HG02571 (cell line): Measurements from ENCODE around the gene OR5H1.
"Not testable (repeated sequence)": the region's sequence is repeated elsewhere in the genome, so short reads cannot be mapped to it uniquely, and the experiment has no call there.

Experiments used
- ATAC-seq: cut with Tn5 transposase; IDR thresholded peaks from one replicate; pipeline ENCODE4 v1.9.1; 2021; ENCODE audit warnings: mild to moderate bottlenecking, moderate library complexity; ENCODE audit not compliant: unreplicated experiment

Gene OR5H1

DNA sequence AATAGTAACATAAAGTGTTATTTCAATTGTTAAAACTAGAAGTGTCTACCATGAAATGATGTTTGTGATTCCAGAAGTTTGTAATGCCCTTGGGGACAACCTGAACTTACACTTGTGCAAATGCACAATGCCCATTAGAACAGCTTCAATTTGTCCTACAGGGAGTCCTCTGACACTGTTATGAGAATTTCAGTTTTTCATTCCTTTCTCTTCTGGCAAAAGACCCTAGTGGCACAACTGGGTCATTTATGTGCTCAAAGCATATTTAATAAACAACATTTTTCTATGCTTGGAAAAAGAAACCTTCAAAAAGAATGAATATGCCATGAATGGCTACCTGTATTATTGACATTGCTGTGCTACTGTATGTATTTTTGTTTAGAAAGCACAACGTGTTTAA lies at the start of gene OR5H1:
OR5H1 (plus strand) TSS at position 301 of the 400 bp plus-strand sequence. CDS start 1,977 bp downstream, outside the sequence.
- ATAC-seq, result no peak

DNA sequence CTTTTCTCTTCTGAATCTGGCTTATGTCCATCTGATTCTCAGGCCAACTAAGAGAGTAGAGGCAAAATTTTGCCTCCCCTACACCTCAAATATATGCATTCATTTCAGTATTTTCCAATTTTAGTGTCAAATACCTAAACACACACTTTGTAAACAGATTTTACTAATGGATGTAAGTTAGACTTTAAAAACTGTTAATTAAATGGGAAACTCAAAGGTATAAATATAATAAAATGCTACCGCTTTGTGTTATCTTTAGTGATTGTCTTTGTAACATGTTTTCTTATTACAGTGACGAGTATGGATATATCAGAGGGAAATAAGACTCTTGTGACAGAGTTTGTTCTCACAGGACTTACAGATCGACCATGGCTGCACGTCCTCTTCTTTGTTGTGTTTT lies 43.6 kb upstream of the OR5H1 start, which contains the start of gene OR5AC2:
OR5AC2 (plus strand) TSS at position 301 of the 400 bp plus-strand sequence; CDS start at position 301, 0 bp downstream.
- no peak for ATAC-seq

GRCh38 chr3:98095882-98096281 lies 34.6 kb upstream of the OR5H1 start:
- ATAC-seq, result no peak

DNA sequence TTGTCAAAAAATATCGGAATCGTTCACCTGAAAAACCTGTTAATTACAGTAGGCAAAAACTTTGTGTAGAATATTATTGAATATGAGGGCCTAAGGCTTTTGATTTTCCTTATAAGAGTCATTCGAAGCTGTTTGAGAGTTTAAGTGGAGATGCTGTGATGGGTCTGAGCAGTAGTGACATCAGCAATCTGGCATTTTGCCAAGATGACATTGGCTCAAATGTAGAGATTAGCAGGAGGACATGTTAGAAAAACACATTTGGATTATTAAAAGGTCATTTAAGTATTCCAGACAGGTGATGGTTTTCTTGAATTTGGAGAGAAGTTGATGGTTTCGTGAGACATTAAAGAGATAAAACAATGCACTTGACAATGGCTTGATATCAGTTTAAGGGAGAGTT lies 30.7 kb upstream of the OR5H1 start:
- ATAC-seq, result no peak

DNA sequence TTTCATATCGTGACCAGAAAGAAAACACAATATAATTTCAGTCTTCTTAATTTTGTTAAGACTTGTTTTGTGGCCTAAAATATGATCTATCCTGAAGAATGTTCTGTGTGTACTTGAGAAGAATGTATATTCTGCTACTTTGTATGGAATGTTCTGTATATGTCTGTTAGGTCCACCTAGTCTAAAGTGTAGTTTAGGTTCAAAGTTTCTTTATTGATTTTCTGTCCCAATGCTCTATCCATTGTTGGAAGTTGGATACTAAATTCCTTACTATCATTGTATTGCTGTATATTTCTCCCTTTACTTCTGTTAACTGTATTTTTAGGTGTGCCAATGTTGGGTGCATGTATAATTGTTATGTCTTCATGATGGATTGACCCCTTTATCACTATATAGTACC lies 22.4 kb upstream of the OR5H1 start:
- no peak for ATAC-seq

DNA sequence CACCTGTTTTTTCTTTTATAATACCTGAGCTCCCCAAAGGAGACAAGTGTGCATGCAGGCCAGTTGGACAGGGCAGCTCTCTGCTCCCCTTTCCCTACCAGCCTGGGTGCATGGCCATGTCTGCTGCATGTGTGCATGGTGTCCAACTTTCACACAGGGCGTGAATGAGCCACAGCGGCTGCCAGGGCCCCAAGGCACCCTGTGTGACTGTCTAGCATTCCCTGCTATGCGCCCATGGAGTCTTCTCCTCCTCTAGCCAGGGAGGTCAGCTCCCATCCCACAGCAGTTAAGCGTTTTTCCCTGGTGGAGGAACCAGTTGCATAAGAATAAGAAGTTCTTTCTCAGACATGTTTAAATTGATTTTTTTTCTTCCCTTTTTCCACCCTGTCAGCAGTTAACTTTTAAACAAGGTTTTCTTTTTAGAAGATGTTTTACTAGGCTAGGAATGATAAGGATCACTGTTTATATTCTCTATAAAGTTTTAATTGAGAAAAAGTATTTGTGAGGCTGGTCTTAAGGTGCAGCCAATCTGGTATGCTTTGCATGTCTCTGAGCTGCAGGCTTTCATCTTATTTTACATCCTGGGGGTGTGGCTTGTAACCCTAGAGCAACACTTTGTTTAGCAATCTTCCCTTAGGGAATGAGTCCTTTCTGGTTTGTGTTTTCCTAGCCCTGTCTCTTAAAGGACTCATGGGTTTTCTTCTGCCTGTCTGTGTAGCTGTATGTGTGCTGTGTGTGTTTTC lies 20.5 kb upstream of the OR5H1 start:
- ATAC-seq, result no peak

DNA sequence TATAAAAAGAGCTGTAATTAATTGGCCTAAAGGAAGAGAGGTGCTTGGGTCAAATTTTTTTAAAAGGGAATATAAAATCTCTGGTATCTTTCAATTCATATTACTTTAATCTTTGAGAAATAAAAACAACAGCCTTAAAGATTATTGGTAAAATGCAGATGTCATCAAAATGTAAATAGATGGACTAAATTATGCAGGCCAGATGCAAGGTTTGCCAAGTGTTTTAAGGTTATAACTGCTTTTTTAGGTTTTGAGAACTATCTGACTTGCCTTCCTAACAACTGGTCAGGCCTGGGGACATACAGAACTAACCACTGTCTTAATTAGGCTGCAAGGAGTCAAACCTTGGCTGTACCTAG lies 20.0 kb upstream of the OR5H1 start:
- no peak for ATAC-seq

DNA sequence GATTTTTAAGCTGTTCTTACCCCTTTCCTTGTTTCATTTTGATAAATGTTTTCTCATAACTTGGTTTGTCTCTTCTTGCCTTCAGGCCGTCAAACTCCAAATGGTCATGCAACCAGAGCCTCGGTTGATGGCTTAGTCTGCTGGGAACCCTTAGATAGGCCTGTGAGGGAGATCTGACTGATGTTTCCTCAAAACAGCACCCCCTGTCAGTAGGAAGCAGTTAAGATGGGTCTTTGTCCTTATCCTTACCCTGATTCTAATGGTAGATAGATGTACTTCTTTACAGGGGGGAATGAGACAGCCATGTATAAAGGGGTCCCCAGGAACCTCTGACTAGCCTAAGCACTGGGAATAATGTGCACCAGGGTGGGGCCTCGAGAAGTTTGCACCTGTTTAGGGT lies 16.3 kb upstream of the OR5H1 start:
- ATAC-seq, result no peak

DNA sequence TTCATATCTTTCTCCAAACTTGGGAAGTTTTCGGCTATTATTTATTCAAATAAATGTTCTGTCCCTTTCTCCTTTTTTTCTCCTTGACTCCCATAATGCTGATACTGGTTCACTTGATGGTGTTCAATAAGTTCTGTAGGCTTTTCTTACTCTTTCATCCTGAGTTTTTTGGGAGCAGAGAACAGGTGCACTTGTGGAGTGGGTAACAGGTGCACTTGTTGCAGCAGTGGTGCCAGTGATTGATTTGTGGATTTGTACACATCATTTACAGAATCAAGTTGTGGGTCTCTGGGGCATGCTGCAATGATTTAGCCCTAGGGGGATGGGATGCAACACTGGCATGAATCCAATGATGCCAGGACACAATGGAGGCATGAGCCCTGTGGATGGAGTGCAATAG lies 14.8 kb upstream of the OR5H1 start:
- no peak for ATAC-seq

DNA sequence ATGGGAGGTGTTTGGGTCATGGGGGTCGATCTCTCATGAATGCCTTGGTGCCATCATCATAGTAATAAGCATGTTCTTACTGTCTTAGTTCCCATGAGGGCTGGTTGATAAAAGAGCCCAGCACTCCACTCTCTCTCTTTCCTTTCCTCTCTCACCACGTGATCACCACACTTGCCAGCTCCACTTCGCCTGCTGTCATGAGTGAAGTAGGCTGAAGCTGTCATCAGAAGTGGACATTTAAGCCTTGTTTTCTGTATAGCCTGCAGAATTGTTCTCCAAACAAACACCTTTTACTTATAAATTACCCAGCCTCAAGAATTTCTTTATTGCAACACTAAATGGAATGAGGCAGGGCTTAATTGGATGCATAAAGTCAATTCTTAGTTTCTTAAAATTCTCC lies 6.1 kb downstream of the OR5H1 start:
- ATAC-seq, result no peak

- not testable (repeated sequence) for ATAC-seq
Observed at GRCh38 chr3:98137826-98138557, 7.5 kb downstream of the OR5H1 start.

DNA sequence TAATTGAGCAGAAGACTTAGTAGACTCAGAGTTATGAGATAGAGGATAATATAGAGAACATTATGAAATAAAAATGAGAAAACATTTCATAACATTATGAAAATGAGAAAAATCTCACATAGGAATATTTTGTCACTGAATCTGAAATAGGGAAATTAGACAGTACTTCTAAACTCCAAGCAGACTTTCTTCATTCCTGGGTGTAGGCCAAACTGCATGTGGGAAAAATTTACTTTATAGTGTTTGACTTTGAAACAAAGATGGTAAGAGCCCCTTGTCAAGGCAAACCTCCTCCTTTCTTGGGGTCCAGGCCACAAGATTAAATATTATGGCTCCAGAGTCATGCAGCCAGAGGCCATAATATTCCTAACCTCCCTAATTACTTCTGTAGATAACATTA lies 10.0 kb downstream of the OR5H1 start:
- ATAC-seq, result no peak

- no peak for ATAC-seq
Observed at GRCh38 chr3:98147179-98147578, 16.7 kb downstream of the OR5H1 start, which contains the start of gene OR5H14. Gene OR5H14, plus strand, starts transcription at chr3:98147479. Its CDS starts 1,907 bp downstream, at chr3:98149386.

GRCh38 chr3:98148751-98149150 lies 18.2 kb downstream of the OR5H1 start:
- no peak for ATAC-seq

GRCh38 chr3:98149456-98149855 lies 18.9 kb downstream of the OR5H1 start:
- ATAC-seq, result not testable (repeated sequence)

GRCh38 chr3:98151241-98151640 lies 20.7 kb downstream of the OR5H1 start:
- no peak for ATAC-seq

DNA sequence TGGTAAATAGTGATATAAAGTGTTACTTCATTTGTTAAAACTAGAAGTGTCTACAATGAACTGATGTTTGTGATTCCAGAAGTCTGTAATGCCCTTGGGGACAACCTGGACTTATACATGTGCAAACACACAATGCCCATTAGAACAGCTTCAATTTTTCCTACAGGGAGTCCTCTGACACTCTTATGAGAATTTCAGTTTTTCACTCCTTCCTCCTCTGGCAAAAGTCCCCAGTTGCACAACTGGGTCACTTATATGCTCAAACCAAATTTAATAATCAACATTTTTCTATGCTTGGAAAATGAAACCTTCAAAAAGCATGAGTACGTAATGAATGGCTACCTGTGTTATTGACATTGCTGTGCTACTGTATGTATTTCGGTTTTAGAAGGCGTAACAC lies 35.9 kb downstream of the OR5H1 start, which contains the start of gene OR5H15:
OR5H15 (plus strand) TSS at position 301 of the 400 bp plus-strand sequence. CDS start 2,004 bp downstream, outside the sequence.
- ATAC-seq, result no peak

DNA sequence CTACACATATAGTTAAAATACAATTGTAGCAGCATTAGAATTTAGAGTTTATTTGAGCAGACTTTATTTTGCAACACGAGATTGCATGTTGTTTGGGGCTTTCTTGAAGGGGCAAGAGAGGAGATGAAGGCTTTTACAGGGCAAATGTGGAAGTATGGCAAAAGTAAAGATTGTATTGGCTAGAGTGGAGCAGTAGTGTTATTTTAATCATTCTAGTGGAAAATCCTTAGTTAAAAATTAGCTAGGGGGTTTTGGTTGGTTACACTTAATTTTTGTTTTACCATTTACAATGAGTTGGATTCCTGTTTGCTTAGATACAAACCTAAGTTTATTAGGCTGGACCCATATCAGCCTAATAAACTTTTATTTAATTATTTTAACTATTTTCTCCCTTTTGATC lies 40.5 kb downstream of the OR5H1 start:
- ATAC-seq, result no peak

DNA sequence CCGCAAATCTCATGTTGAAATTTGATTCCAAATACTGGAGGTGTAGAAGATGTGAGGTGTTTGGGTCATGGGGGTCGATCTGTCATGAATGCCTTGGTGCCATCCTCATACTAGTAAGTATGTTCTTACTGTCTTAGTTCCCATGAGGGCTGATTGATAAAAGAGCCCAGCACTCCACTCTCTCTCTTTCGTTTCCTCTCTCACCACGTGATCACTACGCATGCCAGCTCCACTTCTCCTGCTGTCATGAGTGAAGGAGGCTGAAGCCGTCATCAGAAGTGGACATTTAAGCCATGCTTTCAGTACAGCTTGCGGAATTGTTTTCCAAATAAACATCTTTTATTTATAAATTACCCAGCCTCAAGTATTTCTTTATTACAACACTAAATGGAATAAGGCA lies 42.1 kb downstream of the OR5H1 start:
- ATAC-seq, result no peak

GRCh38 chr3:98180319-98180890 lies 49.9 kb downstream of the OR5H1 start:
- ATAC-seq, result no peak

GRCh38 chr3:98182196-98182595 lies 51.7 kb downstream of the OR5H1 start:
- no peak for ATAC-seq

- no peak for ATAC-seq
Observed at GRCh38 chr3:98185180-98185579, 54.7 kb downstream of the OR5H1 start.
